GM23248 (cell line): ENCODE results near the gene SBF2.

Experiments used
- EZH2 ChIP-seq: fragments of 200-600 bp; sonication (generic); IDR thresholded peaks from 2 replicates; pipeline ENCODE4 v1.6.1; 2018; ENCODE audit warnings: antibody characterized with exemption, mild to moderate bottlenecking; ENCODE audit not compliant: insufficient read depth, poor library complexity, severe bottlenecking
- EZH2phosphoT487 ChIP-seq: fragments of 200-600 bp; sonication (generic); IDR thresholded peaks from 2 replicates; pipeline ENCODE4 v1.6.1; 2018; ENCODE audit warnings: antibody characterized with exemption, moderate library complexity, mild to moderate bottlenecking, low read depth; ENCODE audit not compliant: insufficient read depth

GRCh38 chr11:9787260-9787659 is 506.8 kb downstream of the SBF2 start:
- TF ChIP-seq EZH2 (no peak), EZH2phosphoT487 (no peak)
